CD14-positive monocyte (primary cell): Measurements from ENCODE around the gene VCL. TPM values are rescaled to one million over a fixed set of nuclear protein-coding genes. Genes with fewer than 3 reads are reported as not detected.

Source experiments
- DNase-seq, 3 donors: peaks; one replicate each; pipeline ENCODE4 v3.0.0-alpha.2; 2011 to 2022
- H2AFZ ChIP-seq: 2 replicates; pipeline ENCODE4 v1.6.0; 2012; ENCODE audit warnings: mild to moderate bottlenecking, low read depth, low read length, inconsistent platforms; ENCODE audit not compliant: insufficient read depth, poor library complexity, severe bottlenecking
- H3K27ac ChIP-seq, 2 donors: 1 replicate in 1 of 2; 2 replicates in 1 of 2; pipeline ENCODE4 v1.5.1; 2012 to 2013; ENCODE audit warnings: low read length in 2 of 2, control low read depth in 1 of 2, inconsistent platforms in 1 of 2, low read depth in 1 of 2, mild to moderate bottlenecking in 1 of 2
- H3K27me3 ChIP-seq, 2 donors: one replicate each; pipeline versions ENCODE4 v1.6.0 to v1.6.1; 2011 to 2013; ENCODE audit warnings: low read length in 2 of 2; ENCODE audit not compliant: control insufficient read depth in 2 of 2, insufficient read depth in 2 of 2
- H3K36me3 ChIP-seq, 2 donors: replicated peaks in 1 of 2; 1 replicate in 1 of 2; 2 replicates in 1 of 2; pipeline versions ENCODE4 v1.5.1 to v1.6.1; 2012 to 2013; ENCODE audit warnings: low read length in 2 of 2, control low read depth in 1 of 2, inconsistent platforms in 1 of 2, mild to moderate bottlenecking in 1 of 2; ENCODE audit not compliant: insufficient read depth in 2 of 2, control insufficient read depth in 1 of 2
- H3K4me1 ChIP-seq, 2 donors: 1 replicate in 1 of 2; 2 replicates in 1 of 2; pipeline versions ENCODE4 v1.5.1 to v1.6.1; 2012 to 2013; ENCODE audit warnings: low read length in 2 of 2, control low read depth in 1 of 2, inconsistent platforms in 1 of 2, mild to moderate bottlenecking in 1 of 2, moderate library complexity in 1 of 2; ENCODE audit not compliant: insufficient read depth in 2 of 2, control insufficient read depth in 1 of 2
- H3K4me2 ChIP-seq: replicated peaks from 2 replicates; pipeline ENCODE3; 2012; ENCODE audit warnings: low read length, moderate library complexity, mild to moderate bottlenecking; ENCODE audit not compliant: poor library complexity, severe bottlenecking; ENCODE audit errors: extremely low read depth
- H3K4me3 ChIP-seq, 3 experiments: fragments of 200-600 bp in 1 of 3; sonication (generic) in 1 of 3; replicated peaks in 1 of 3; 1 replicate in 2 of 3; 2 replicates in 1 of 3; pipeline ENCODE4 v1.5.1; 2011 to 2013; ENCODE audit warnings: low read length in 3 of 3, mild to moderate bottlenecking in 3 of 3, control low read depth in 2 of 3, low read depth in 2 of 3, inconsistent platforms in 1 of 3, moderate library complexity in 1 of 3
- H3K79me2 ChIP-seq: 2 replicates; pipeline ENCODE4 v1.6.0; 2012; ENCODE audit warnings: mild to moderate bottlenecking, control low read depth, inconsistent platforms, low read length, moderate library complexity; ENCODE audit not compliant: insufficient read depth
- H3K9ac ChIP-seq: 2 replicates; pipeline ENCODE4 v1.6.0; 2017; ENCODE audit warnings: low read length, mild to moderate bottlenecking; ENCODE audit not compliant: insufficient read depth, poor library complexity, severe bottlenecking
- H3K9me3 ChIP-seq, 2 donors: replicated peaks in 1 of 2; 1 replicate in 1 of 2; 2 replicates in 1 of 2; pipeline versions ENCODE4 v1.5.1 to v1.6.1; 2012 to 2013; ENCODE audit warnings: low read length in 2 of 2, control low read depth in 1 of 2; ENCODE audit not compliant: control insufficient read depth in 1 of 2, insufficient read depth in 1 of 2
- H4K20me1 ChIP-seq: 2 replicates; pipeline ENCODE4 v1.6.0; 2012; ENCODE audit warnings: mild to moderate bottlenecking, low read length, control low read depth, moderate library complexity; ENCODE audit not compliant: insufficient read depth
- H3K27ac Mint-ChIP-seq, 7 donors: one replicate each; pipeline ENCODE4 v1.8.0; 2020; ENCODE audit warnings: mild to moderate bottlenecking in 7 of 7, mixed read lengths in 7 of 7, moderate library complexity in 6 of 7, inconsistent platforms in 2 of 7
- H3K27me3 Mint-ChIP-seq, 3 donors: one replicate each; pipeline ENCODE4 v1.8.0; 2021 to 2022; ENCODE audit warnings: low read depth in 3 of 3, mild to moderate bottlenecking in 3 of 3, mixed read lengths in 3 of 3, moderate library complexity in 3 of 3, inconsistent platforms in 1 of 3
- H3K36me3 Mint-ChIP-seq, 2 donors: one replicate each; pipeline ENCODE4 v1.8.0; 2020; ENCODE audit warnings: mixed read lengths in 2 of 2, inconsistent platforms in 1 of 2, mild to moderate bottlenecking in 1 of 2
- H3K4me1 Mint-ChIP-seq: one replicate; pipeline ENCODE4 v1.8.0; 2020; ENCODE audit warnings: mild to moderate bottlenecking, mixed read lengths
- H3K4me3 Mint-ChIP-seq, 2 donors: one replicate each; pipeline ENCODE4 v1.8.0; 2020; ENCODE audit warnings: mild to moderate bottlenecking in 2 of 2, mixed read lengths in 2 of 2, moderate library complexity in 1 of 2
- H3K9me3 Mint-ChIP-seq, 7 donors: one replicate each; pipeline ENCODE4 v1.8.0; 2020 to 2022; ENCODE audit warnings: mixed read lengths in 7 of 7, mild to moderate bottlenecking in 6 of 7, moderate library complexity in 6 of 7, inconsistent platforms in 2 of 7
- WGBS: methylation state at CpG from one replicate; pipeline ENCODE4 v1.1.5; 2013; ENCODE audit warnings: missing lambda C conversion rate; ENCODE audit not compliant: insufficient coverage; 5-methylcytosine and 5-hydroxymethylcytosine counted together
- intact Hi-C, 2 donors: fragments of 100-400 bp; cut with micrococcal nuclease; formaldehyde crosslinking; loops; one replicate each; pipeline versions ENCODE4 v1.15.0 to v1.15.1; 2023
- polyA plus RNA-seq, 3 donors: library from polyadenylated mRNA; depleted of rRNA in 1 of 3; unstranded in 2 of 3; stranded (reverse) in 1 of 3; fragments of 300-500 nt in 2 of 3; fragments of >200 nt in 1 of 3; fragmentation: Illumina TruSeq in 2 of 3; gene quantifications; 1 replicate in 2 of 3; 2 replicates in 1 of 3; pipeline ENCODE4 v1.2.3, GENCODE V29; 2012 to 2021
- TF ChIP-seq, protein P1 (sequence below): fragments of 200-600 bp; IDR thresholded peaks from one replicate; pipeline ENCODE4 v1.8.0; 2022; ENCODE audit warnings: antibody characterized with exemption, mild to moderate bottlenecking

Gene VCL
- polyA plus RNA-seq, 3 donors, result 39.1 to 68.4 (median 52.8) TPM

DNA sequence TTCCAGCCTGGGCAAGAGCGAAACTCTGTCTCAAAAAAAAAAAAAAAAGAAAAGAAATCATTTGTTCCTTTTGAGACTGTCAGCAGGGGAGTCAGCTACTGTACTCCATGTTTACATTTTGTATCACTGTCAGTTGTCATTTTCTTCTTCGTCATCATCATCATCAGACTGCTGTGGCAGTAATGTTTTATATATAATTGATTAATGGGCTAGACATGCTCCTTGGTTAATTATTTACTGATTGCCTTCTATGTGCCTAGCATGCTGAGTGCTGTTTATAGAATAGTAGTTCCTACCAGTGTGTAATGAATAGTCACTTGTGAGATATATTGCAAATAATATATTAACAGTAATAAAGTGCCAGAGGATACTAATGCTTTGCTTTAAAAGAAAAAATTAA, 50.5 kb downstream of the VCL start:
- Mint-ChIP-seq H3K9me3 (peaks cover 0 to 2% (median 0%) of the 10 kb centered on the region in 7 donors), H3K27me3 (no peaks in the 10 kb centered on the region), H3K36me3 (peaks cover 17 to 30% of the 10 kb centered on the region in 2 donors), H3K27ac (peak overlapping the region in 5 of 7 donors; percentile 18 to 75 (median 61)), H3K4me3 (no peak overlapping the region), H3K4me1 (peaks cover 53% of the 10 kb centered on the region)
- Histone ChIP-seq H3K27ac (peak overlapping the region; percentile 61 to 65), H2AFZ (no peak overlapping the region), H3K4me2 (no peak overlapping the region), H3K79me2 (peaks cover 99% of the 10 kb centered on the region), H3K4me1 (peaks cover 38 to 40% of the 10 kb centered on the region in 2 donors), H3K27me3 (no peaks in the 10 kb centered on the region), H4K20me1 (peaks cover 93% of the 10 kb centered on the region), H3K36me3 (peaks cover 11 to 28% of the 10 kb centered on the region in 2 donors), H3K9ac (no peak overlapping the region), H3K9me3 (no peaks in the 10 kb centered on the region), H3K4me3 (peak overlapping the region in 1 of 3 experiments; percentile 31)
- intact Hi-C loops, result no loop called here
- no peak for DNase-seq
- no CpG with 5 or more reads among the region's 2 CpGs for WGBS
- TF ChIP-seq, protein P1, sequence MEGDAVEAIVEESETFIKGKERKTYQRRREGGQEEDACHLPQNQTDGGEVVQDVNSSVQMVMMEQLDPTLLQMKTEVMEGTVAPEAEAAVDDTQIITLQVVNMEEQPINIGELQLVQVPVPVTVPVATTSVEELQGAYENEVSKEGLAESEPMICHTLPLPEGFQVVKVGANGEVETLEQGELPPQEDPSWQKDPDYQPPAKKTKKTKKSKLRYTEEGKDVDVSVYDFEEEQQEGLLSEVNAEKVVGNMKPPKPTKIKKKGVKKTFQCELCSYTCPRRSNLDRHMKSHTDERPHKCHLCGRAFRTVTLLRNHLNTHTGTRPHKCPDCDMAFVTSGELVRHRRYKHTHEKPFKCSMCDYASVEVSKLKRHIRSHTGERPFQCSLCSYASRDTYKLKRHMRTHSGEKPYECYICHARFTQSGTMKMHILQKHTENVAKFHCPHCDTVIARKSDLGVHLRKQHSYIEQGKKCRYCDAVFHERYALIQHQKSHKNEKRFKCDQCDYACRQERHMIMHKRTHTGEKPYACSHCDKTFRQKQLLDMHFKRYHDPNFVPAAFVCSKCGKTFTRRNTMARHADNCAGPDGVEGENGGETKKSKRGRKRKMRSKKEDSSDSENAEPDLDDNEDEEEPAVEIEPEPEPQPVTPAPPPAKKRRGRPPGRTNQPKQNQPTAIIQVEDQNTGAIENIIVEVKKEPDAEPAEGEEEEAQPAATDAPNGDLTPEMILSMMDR, result no peak

DNA sequence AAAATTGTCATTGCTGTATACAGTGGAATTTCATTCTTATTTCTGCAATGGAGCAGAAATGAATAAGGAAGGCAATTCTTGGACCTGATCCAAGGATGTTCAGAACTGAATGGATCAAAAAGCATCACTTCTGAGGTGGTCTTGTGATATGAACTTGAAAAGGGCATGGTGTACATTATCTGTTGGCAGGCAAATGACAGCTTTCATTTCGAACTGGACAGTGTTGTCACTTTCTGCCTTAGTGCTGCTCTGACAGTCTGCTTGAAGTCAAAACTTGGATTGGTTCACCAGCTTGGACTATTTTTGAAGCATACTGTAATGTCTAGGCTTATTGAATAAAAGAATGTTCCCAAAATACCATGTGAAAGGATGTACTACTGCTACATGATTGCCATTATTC, 52.0 kb downstream of the VCL start:
- Mint-ChIP-seq H3K36me3 (peaks cover 9 to 19% of the 10 kb centered on the region in 2 donors), H3K4me3 (no peak overlapping the region), H3K4me1 (peaks cover 54% of the 10 kb centered on the region), H3K27ac (no peak overlapping the region), H3K27me3 (no peaks in the 10 kb centered on the region), H3K9me3 (peaks cover 0 to 2% (median 0%) of the 10 kb centered on the region in 7 donors)
- Histone ChIP-seq H4K20me1 (peaks cover 93% of the 10 kb centered on the region), H3K4me1 (peaks cover 38 to 40% of the 10 kb centered on the region in 2 donors), H3K27ac (peak overlapping the region in 1 of 2 donors; percentile 42), H3K9ac (no peak overlapping the region), H3K4me3 (no peak overlapping the region), H3K79me2 (peaks cover 99% of the 10 kb centered on the region), H3K36me3 (peaks cover 1 to 14% of the 10 kb centered on the region in 2 donors), H3K27me3 (no peaks in the 10 kb centered on the region), H2AFZ (no peak overlapping the region), H3K9me3 (no peaks in the 10 kb centered on the region), H3K4me2 (no peak overlapping the region)
- intact Hi-C loops, result no loop called here
- 100% methylated on average over 1 of the region's 1 CpG for WGBS
- DNase-seq, result no peak
- TF ChIP-seq, protein P1, result no peak
